Measurements from ENCODE around the gene TXLNA.
"Not testable (repeated sequence)": the region's sequence is repeated elsewhere in the genome, so short reads cannot be mapped to it uniquely, and the experiment has no call there.

The TXLNA gene

GRCh38 chr1:32179443-32180185 lies at the start of gene TXLNA:
Gene TXLNA (plus strand): TSS chr1:32179675. CDS start chr1:32180346, 671 bp downstream.
- peak; percentile 94 to 97 for DNase-seq

GRCh38 chr1:32133950-32134280 lies 45.6 kb upstream of the TXLNA start:
- DNase-seq: not testable (repeated sequence)

GRCh38 chr1:32137111-32137510 lies 42.4 kb upstream of the TXLNA start:
- no peak for DNase-seq

GRCh38 chr1:32138965-32139364 lies 40.5 kb upstream of the TXLNA start:
- DNase-seq: no peak

- peak; percentile 73 to 74 for DNase-seq
These were observed 36.8 kb upstream of the TXLNA start for GRCh38 chr1:32142446-32143301.

GRCh38 chr1:32143302-32143695 lies 36.2 kb upstream of the TXLNA start:
- not testable (repeated sequence) for DNase-seq

- DNase-seq: no peak
These were observed 35.4 kb upstream of the TXLNA start for GRCh38 chr1:32144033-32144432.

- not testable (repeated sequence) for DNase-seq
These were observed 31.7 kb upstream of the TXLNA start for GRCh38 chr1:32147799-32148198.

- DNase-seq: no peak
These were observed 28.6 kb upstream of the TXLNA start for GRCh38 chr1:32150847-32151246.

GRCh38 chr1:32151319-32151787 lies 28.1 kb upstream of the TXLNA start:
- DNase-seq: no peak

GRCh38 chr1:32159189-32159588 lies 20.3 kb upstream of the TXLNA start:
- DNase-seq: no peak

- DNase-seq: no peak
These were observed 16.1 kb upstream of the TXLNA start for GRCh38 chr1:32163405-32163804.

- DNase-seq: not testable (repeated sequence)
These were observed 13.8 kb upstream of the TXLNA start for GRCh38 chr1:32165633-32166032.

GRCh38 chr1:32170991-32171390 lies 8.5 kb upstream of the TXLNA start:
- DNase-seq: no peak

GRCh38 chr1:32172621-32173245 lies 6.7 kb upstream of the TXLNA start:
- DNase-seq: no peak

GRCh38 chr1:32178380-32179192 lies 889 bp upstream of the TXLNA start:
- no peak for DNase-seq

- DNase-seq: peak; percentile 86 to 88
These were observed 357 bp upstream of the TXLNA start for GRCh38 chr1:32179193-32179442.

GRCh38 chr1:32180186-32181060 lies 948 bp downstream of the TXLNA start:
- peak in 1 of 2 experiments; percentile 40 for DNase-seq

- DNase-seq: no peak
These were observed 1.6 kb downstream of the TXLNA start for GRCh38 chr1:32181065-32181464.

GRCh38 chr1:32181563-32181962 lies 2.1 kb downstream of the TXLNA start:
- DNase-seq: no peak

GRCh38 chr1:32182060-32182459 lies 2.6 kb downstream of the TXLNA start:
- no peak for DNase-seq

GRCh38 chr1:32184650-32185049 lies 5.2 kb downstream of the TXLNA start:
- no peak for DNase-seq

All from SHP77 (cell line).